ENCODE measurements around the gene MST1.

The MST1 gene

DNA sequence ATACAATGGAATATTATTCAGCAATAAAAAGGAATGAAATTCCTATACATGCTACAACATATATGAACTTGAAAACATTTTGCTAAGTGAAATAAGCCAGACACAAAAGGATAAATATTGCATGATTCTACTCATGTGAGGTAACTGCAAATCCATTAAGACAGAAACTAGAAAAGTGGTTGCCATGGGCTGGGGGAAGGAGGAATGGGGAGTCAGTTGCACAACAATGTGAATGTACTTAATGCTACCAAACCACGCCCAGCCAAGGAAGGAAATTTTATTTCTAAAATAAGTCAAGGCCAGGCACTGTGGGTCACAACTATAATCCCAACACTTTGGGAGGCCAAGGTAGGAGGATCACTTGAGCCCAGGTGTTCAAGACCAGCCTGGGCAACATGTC, 44.3 kb upstream of the MST1 start:
- H3K4me2 ChIP-seq (ENCODE audit: insufficient read depth, low read length) = no peak overlapping the region
- H3K4me3 ChIP-seq (ENCODE audit: low read depth in 1 of 2, low read length in 2 of 2) = no peak overlapping the region
- no peaks in the 10 kb centered on the region for H3K9me3 ChIP-seq (ENCODE audit: insufficient read depth, low read length, severe bottlenecking)
- no peak for DNase-seq
- ATAC-seq (ENCODE audit: insufficient read depth, low read depth) = no peak
- peaks cover 5% of the 10 kb centered on the region; the same call in 1 of the 2 replicates for H3K79me2 ChIP-seq (ENCODE audit: insufficient read depth, low read length)
- peaks cover 74% of the 10 kb centered on the region for H3K36me3 ChIP-seq (ENCODE audit: insufficient read depth, low read length)
- H3K27me3 ChIP-seq (ENCODE audit: insufficient read depth, low read length, poor library complexity) = no peaks in the 10 kb centered on the region
- H3K4me1 ChIP-seq (ENCODE audit: insufficient read depth, low read length) = no peaks in the 10 kb centered on the region
- H3K27ac ChIP-seq (ENCODE audit: low read length) = no peak overlapping the region
- no peak overlapping the region for H3K9ac ChIP-seq (ENCODE audit: low read depth, low read length)
- peaks cover 4% of the 10 kb centered on the region; the same call in 1 of the 2 replicates for H4K20me1 ChIP-seq (ENCODE audit: insufficient read depth, low read length)
- TF ChIP-seq EZH2 (IDR thresholded peaks at IDR 0.05; ENCODE audit: borderline replicate concordance, low read depth, low read length, severe bottlenecking) = no peak
- TF ChIP-seq, protein P1, sequence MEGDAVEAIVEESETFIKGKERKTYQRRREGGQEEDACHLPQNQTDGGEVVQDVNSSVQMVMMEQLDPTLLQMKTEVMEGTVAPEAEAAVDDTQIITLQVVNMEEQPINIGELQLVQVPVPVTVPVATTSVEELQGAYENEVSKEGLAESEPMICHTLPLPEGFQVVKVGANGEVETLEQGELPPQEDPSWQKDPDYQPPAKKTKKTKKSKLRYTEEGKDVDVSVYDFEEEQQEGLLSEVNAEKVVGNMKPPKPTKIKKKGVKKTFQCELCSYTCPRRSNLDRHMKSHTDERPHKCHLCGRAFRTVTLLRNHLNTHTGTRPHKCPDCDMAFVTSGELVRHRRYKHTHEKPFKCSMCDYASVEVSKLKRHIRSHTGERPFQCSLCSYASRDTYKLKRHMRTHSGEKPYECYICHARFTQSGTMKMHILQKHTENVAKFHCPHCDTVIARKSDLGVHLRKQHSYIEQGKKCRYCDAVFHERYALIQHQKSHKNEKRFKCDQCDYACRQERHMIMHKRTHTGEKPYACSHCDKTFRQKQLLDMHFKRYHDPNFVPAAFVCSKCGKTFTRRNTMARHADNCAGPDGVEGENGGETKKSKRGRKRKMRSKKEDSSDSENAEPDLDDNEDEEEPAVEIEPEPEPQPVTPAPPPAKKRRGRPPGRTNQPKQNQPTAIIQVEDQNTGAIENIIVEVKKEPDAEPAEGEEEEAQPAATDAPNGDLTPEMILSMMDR (IDR thresholded peaks at IDR 0.05; ENCODE audit: borderline replicate concordance, extremely low read depth, low read length, poor library complexity, severe bottlenecking) = no peak
- H2AFZ ChIP-seq (ENCODE audit: low read depth, low read length) = no peak overlapping the region

DNA sequence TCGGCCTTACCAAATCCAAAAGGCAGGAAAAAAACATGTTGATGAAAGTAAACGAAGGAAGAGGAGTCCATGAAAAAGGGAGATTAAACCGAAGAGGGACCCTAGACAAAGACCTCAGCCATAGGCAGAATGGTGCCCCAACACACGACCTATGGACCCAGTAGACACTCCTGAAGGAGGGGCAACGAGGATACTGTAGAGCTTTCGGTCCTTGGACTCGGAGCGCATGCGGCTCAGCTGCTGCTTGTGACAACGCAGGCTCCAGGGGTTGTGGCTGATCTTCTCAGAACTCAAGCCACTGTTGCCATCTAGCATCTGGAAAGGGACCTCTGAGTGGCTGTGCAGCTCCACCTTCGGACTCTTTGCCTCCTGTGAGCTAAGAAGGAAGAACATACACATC, 43.3 kb upstream of the MST1 start:
- H3K36me3 ChIP-seq (ENCODE audit: insufficient read depth, low read length) = peaks cover 71% of the 10 kb centered on the region
- DNase-seq (no peak), ATAC-seq (ENCODE audit: insufficient read depth, low read depth) (no peak)
- no peaks in the 10 kb centered on the region; the same call in 1 of the 2 replicates for H4K20me1 ChIP-seq (ENCODE audit: insufficient read depth, low read length)
- H3K4me2 ChIP-seq (ENCODE audit: insufficient read depth, low read length) = no peak overlapping the region
- H3K27ac ChIP-seq (ENCODE audit: low read length) = no peak overlapping the region
- peaks cover 5% of the 10 kb centered on the region; the same call in 1 of the 2 replicates for H3K79me2 ChIP-seq (ENCODE audit: insufficient read depth, low read length)
- H3K27me3 ChIP-seq (ENCODE audit: insufficient read depth, low read length, poor library complexity) = no peaks in the 10 kb centered on the region
- no peak overlapping the region for H3K9ac ChIP-seq (ENCODE audit: low read depth, low read length)
- no peak overlapping the region for H3K4me3 ChIP-seq (ENCODE audit: low read depth in 1 of 2, low read length in 2 of 2)
- no peak for TF ChIP-seq EZH2 (IDR thresholded peaks at IDR 0.05; ENCODE audit: borderline replicate concordance, low read depth, low read length, severe bottlenecking)
- TF ChIP-seq, protein P1 (IDR thresholded peaks at IDR 0.05; ENCODE audit: borderline replicate concordance, extremely low read depth, low read length, poor library complexity, severe bottlenecking) = no peak
- no peak overlapping the region for H2AFZ ChIP-seq (ENCODE audit: low read depth, low read length)
- H3K4me1 ChIP-seq (ENCODE audit: insufficient read depth, low read length) = no peaks in the 10 kb centered on the region
- H3K9me3 ChIP-seq (ENCODE audit: insufficient read depth, low read length, severe bottlenecking) = no peaks in the 10 kb centered on the region

DNA sequence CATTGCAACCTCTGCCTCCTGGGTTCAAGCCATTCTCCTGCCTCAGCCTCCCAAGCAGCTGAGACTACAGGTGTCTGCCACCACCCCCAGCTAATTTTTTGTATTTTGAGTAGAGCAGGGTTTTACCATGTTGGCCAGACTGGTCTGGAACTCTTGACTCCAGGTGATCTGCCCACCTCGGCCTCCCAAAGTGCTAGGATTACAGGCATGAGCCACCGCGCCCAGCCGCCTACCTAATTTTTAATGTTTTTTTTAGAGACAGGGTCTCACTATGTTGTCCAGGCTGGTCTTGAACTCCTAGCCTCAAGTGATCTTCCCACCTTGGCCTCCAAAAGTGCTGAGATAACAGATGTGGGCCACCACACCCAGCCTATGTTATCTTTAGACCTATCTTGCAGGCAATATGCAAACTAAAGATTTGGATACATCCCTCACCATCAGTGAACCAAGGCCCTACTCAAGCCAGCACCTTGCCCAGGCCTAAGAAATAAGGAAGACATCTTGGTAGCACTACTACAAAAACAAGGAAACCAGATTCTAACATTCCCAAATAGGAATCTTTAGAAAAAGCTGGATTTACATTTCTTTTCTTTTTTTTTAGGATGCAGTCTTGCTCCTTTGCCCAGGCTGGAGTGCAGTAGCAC, 40.8 kb upstream of the MST1 start:
- no peaks in the 10 kb centered on the region; the same call in 1 of the 2 replicates for H4K20me1 ChIP-seq (ENCODE audit: insufficient read depth, low read length)
- H3K4me3 ChIP-seq (ENCODE audit: low read depth in 1 of 2, low read length in 2 of 2) = no peak overlapping the region
- no peak for ATAC-seq (ENCODE audit: insufficient read depth, low read depth)
- H3K9ac ChIP-seq (ENCODE audit: low read depth, low read length) = no peak overlapping the region
- no peak overlapping the region for H3K4me2 ChIP-seq (ENCODE audit: insufficient read depth, low read length)
- peaks cover 5% of the 10 kb centered on the region for H3K4me1 ChIP-seq (ENCODE audit: insufficient read depth, low read length)
- no peak overlapping the region for H3K27ac ChIP-seq (ENCODE audit: low read length)
- H2AFZ ChIP-seq (ENCODE audit: low read depth, low read length) = no peak overlapping the region
- TF ChIP-seq, protein P1 (IDR thresholded peaks at IDR 0.05; ENCODE audit: borderline replicate concordance, extremely low read depth, low read length, poor library complexity, severe bottlenecking) = no peak
- TF ChIP-seq EZH2 (IDR thresholded peaks at IDR 0.05; ENCODE audit: borderline replicate concordance, low read depth, low read length, severe bottlenecking) = no peak
- no peaks in the 10 kb centered on the region for H3K9me3 ChIP-seq (ENCODE audit: insufficient read depth, low read length, severe bottlenecking)
- peaks cover 69% of the 10 kb centered on the region for H3K36me3 ChIP-seq (ENCODE audit: insufficient read depth, low read length)
- no peaks in the 10 kb centered on the region for H3K27me3 ChIP-seq (ENCODE audit: insufficient read depth, low read length, poor library complexity)
- peaks cover 3% of the 10 kb centered on the region; the same call in 1 of the 2 replicates for H3K79me2 ChIP-seq (ENCODE audit: insufficient read depth, low read length)
- DNase-seq = no peak

All from DND-41 (cell line).